Measurements from ENCODE around the gene LNPEP.

LNPEP gene

DNA sequence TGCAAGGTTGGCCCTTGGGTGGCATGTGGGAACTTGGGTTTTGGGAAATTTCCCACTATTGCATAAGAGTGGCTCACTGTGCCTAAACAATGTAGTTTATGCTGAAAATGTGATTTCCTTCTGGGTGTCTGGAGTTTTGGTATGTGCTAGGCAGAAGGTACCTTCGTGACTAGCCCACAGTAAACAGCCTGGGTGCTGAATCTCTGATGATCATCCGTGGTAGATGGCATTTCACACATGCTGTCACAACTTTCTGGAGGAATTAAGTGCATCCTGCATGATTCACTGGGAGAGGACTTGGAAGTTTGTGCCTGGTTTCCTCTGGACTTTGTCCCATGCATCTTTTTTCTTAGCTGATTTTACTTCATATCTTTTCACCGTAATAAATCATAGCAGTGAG is 64.5 kb downstream of the LNPEP start (continued):
- TF ChIP-seq TSHZ2 (CRISPR knock-in tag; IDR thresholded peaks at IDR 0.05) (no peak), CSDC2 (CRISPR knock-in tag; IDR thresholded peaks at IDR 0.05) (no peak)
- TF ChIP-seq, protein P1, sequence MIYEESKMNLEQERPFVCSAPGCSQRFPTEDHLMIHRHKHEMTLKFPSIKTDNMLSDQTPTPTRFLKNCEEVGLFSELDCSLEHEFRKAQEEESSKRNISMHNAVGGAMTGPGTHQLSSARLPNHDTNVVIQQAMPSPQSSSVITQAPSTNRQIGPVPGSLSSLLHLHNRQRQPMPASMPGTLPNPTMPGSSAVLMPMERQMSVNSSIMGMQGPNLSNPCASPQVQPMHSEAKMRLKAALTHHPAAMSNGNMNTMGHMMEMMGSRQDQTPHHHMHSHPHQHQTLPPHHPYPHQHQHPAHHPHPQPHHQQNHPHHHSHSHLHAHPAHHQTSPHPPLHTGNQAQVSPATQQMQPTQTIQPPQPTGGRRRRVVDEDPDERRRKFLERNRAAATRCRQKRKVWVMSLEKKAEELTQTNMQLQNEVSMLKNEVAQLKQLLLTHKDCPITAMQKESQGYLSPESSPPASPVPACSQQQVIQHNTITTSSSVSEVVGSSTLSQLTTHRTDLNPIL (CRISPR knock-in tag; IDR thresholded peaks at IDR 0.05; ENCODE audit: low read depth) = no peak

DNA sequence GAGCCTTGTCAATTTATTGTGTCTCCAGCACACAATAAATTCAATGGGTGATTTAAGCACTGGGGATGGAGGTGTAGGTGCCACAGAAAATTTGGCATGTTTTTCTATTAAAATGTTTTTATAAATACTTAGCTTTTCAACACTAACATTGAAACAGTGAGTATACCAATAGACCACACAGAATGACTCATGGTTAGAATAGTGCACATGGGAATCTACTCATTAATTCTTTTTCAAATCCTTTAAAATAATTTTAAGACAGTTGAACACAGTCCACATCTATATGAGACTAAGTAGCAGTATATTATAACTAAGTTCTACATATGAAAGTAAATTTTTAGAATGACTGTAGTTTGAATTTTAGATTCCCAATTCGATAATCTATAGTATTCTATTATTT is 67.1 kb downstream of the LNPEP start:
- TF ChIP-seq, protein P1 (CRISPR knock-in tag; IDR thresholded peaks at IDR 0.05; ENCODE audit: low read depth) = no peak
- TF ChIP-seq ZNF70 (CRISPR knock-in tag; IDR thresholded peaks at IDR 0.05) (no peak), ZFP30 (CRISPR knock-in tag; IDR thresholded peaks at IDR 0.05) (no peak), ZC3H10 (CRISPR knock-in tag; IDR thresholded peaks at IDR 0.05) (no peak), RARB (CRISPR knock-in tag; IDR thresholded peaks at IDR 0.05) (no peak), BACH2 (CRISPR knock-in tag; IDR thresholded peaks at IDR 0.05; ENCODE audit: borderline replicate concordance) (no peak), ESRRG (CRISPR knock-in tag; IDR thresholded peaks at IDR 0.05) (no peak), TSHZ2 (CRISPR knock-in tag; IDR thresholded peaks at IDR 0.05) (no peak), ZNF8 (CRISPR knock-in tag; IDR thresholded peaks at IDR 0.05) (no peak), SNAI2 (CRISPR knock-in tag; IDR thresholded peaks at IDR 0.05) (no peak), TOX (CRISPR knock-in tag; IDR thresholded peaks at IDR 0.05; ENCODE audit: borderline replicate concordance) (no peak), OSR1 (CRISPR knock-in tag; IDR thresholded peaks at IDR 0.05) (no peak), CSDC2 (CRISPR knock-in tag; IDR thresholded peaks at IDR 0.05) (no peak)
- TF ChIP-seq, protein P2, sequence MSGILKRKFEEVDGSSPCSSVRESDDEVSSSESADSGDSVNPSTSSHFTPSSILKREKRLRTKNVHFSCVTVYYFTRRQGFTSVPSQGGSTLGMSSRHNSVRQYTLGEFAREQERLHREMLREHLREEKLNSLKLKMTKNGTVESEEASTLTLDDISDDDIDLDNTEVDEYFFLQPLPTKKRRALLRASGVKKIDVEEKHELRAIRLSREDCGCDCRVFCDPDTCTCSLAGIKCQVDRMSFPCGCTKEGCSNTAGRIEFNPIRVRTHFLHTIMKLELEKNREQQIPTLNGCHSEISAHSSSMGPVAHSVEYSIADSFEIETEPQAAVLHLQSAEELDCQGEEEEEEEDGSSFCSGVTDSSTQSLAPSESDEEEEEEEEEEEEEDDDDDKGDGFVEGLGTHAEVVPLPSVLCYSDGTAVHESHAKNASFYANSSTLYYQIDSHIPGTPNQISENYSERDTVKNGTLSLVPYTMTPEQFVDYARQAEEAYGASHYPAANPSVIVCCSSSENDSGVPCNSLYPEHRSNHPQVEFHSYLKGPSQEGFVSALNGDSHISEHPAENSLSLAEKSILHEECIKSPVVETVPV (CRISPR knock-in tag; IDR thresholded peaks at IDR 0.05) = no peak
- ATAC-seq = no peak

- ATAC-seq = no peak
- no peak for TF ChIP-seq TSHZ2 (CRISPR knock-in tag; IDR thresholded peaks at IDR 0.05)
- TF ChIP-seq PPARA (CRISPR knock-in tag; IDR thresholded peaks at IDR 0.05; ENCODE audit: borderline replicate concordance) = no peak
- no peak for TF ChIP-seq SNAI2 (CRISPR knock-in tag; IDR thresholded peaks at IDR 0.05)
- no peak for TF ChIP-seq ISL1 (CRISPR knock-in tag; IDR thresholded peaks at IDR 0.05)
- TF ChIP-seq, protein P1 (CRISPR knock-in tag; IDR thresholded peaks at IDR 0.05; ENCODE audit: low read depth) = no peak
- TF ChIP-seq ZFP30 (CRISPR knock-in tag; IDR thresholded peaks at IDR 0.05) = no peak
- no peak for TF ChIP-seq OSR1 (CRISPR knock-in tag; IDR thresholded peaks at IDR 0.05)
- no peak for TF ChIP-seq ZC3H10 (CRISPR knock-in tag; IDR thresholded peaks at IDR 0.05)
- no peak for TF ChIP-seq ZNF565 (CRISPR knock-in tag; conservative IDR thresholded peaks at IDR 0.05; ENCODE audit: low read depth)
- TF ChIP-seq, protein P2 (CRISPR knock-in tag; IDR thresholded peaks at IDR 0.05) = no peak
- TF ChIP-seq BACH2 (CRISPR knock-in tag; IDR thresholded peaks at IDR 0.05; ENCODE audit: borderline replicate concordance) = no peak
- TF ChIP-seq ESRRG (CRISPR knock-in tag; IDR thresholded peaks at IDR 0.05) = no peak
- TF ChIP-seq TOX (CRISPR knock-in tag; IDR thresholded peaks at IDR 0.05; ENCODE audit: borderline replicate concordance) = no peak
- TF ChIP-seq ZFP3 (CRISPR knock-in tag; IDR thresholded peaks at IDR 0.05) = no peak
- no peak for TF ChIP-seq ZNF8 (CRISPR knock-in tag; IDR thresholded peaks at IDR 0.05)
Measured at GRCh38 chr5:97004423-97005060, 68.7 kb downstream of the LNPEP start.
